ENCODE measurements around the gene CHRNA4. TPM values are rescaled to one million over a fixed set of nuclear protein-coding genes. Genes with fewer than 3 reads are reported as not detected.

CHRNA4 gene
- polyA plus RNA-seq, 1 experiment: not detected

- Histone ChIP-seq H3K9me3 (ENCODE audit: control insufficient read depth, insufficient read depth, low read length) (peaks cover 11% of the 10 kb centered on the region; the same call in 1 of the 2 replicates), H3K27ac (ENCODE audit: low read depth, low read length) (no peak overlapping the region), H3K27me3 (ENCODE audit: control insufficient read depth, insufficient read depth, low read length) (peaks cover 6% of the 10 kb centered on the region), H3K4me3 (ENCODE audit: low read depth, low read length) (no peak overlapping the region)
- ChIA-PET POLR2A (no interaction called here), CTCF (no interaction called here)
- DNase-seq (ENCODE audit: low read depth, low spot score): no peak
- TF ChIP-seq CTCF (IDR thresholded peaks at IDR 0.05; ENCODE audit: low read depth, low read length): no peak
Measured at GRCh38 chr20:63394069-63394919, 33.1 kb upstream of the CHRNA4 start.

- CTCF ChIA-PET: no interaction called here
- Histone ChIP-seq H3K27me3 (ENCODE audit: control insufficient read depth, insufficient read depth, low read length) (peaks cover 6% of the 10 kb centered on the region), H3K4me3 (ENCODE audit: low read depth, low read length) (no peak overlapping the region), H3K27ac (ENCODE audit: low read depth, low read length) (no peak overlapping the region), H3K9me3 (ENCODE audit: control insufficient read depth, insufficient read depth, low read length) (peaks cover 11% of the 10 kb centered on the region; the same call in 1 of the 2 replicates)
- DNase-seq (ENCODE audit: low read depth, low spot score): no peak
- POLR2A ChIA-PET: no interaction called here
- no peak for TF ChIP-seq CTCF (IDR thresholded peaks at IDR 0.05; ENCODE audit: low read depth, low read length)
Measured at GRCh38 chr20:63393566-63393965, 32.4 kb upstream of the CHRNA4 start.

GRCh38 chr20:63392465-63393365 lies 31.6 kb upstream of the CHRNA4 start:
- Histone ChIP-seq H3K4me3 (ENCODE audit: low read depth, low read length) (no peak overlapping the region), H3K9me3 (ENCODE audit: control insufficient read depth, insufficient read depth, low read length) (peaks cover 16% of the 10 kb centered on the region), H3K27ac (ENCODE audit: low read depth, low read length) (no peak overlapping the region), H3K27me3 (ENCODE audit: control insufficient read depth, insufficient read depth, low read length) (peaks cover 6% of the 10 kb centered on the region)
- no peak for TF ChIP-seq CTCF (IDR thresholded peaks at IDR 0.05; ENCODE audit: low read depth, low read length)
- no peak for DNase-seq (ENCODE audit: low read depth, low spot score)
- ChIA-PET POLR2A (no interaction called here), CTCF (interaction anchor here (0.6 kb wide), 1 partner anchor 11 kb away, joined by 3 read pairs; no protein-coding TSS in a partner anchor)

- no peak for DNase-seq (ENCODE audit: low read depth, low spot score)
- Histone ChIP-seq H3K27ac (ENCODE audit: low read depth, low read length) (no peak overlapping the region), H3K27me3 (ENCODE audit: control insufficient read depth, insufficient read depth, low read length) (no peaks in the 10 kb centered on the region), H3K4me3 (ENCODE audit: low read depth, low read length) (no peak overlapping the region), H3K9me3 (ENCODE audit: control insufficient read depth, insufficient read depth, low read length) (peaks cover 39% of the 10 kb centered on the region)
- ChIA-PET CTCF (no interaction called here), POLR2A (no interaction called here)
- TF ChIP-seq CTCF (IDR thresholded peaks at IDR 0.05; ENCODE audit: low read depth, low read length): no peak
Measured at GRCh38 chr20:63387917-63388316, 26.8 kb upstream of the CHRNA4 start.

GRCh38 chr20:63387393-63387792 lies 26.2 kb upstream of the CHRNA4 start:
- no peak overlapping the region for H3K4me3 ChIP-seq (ENCODE audit: low read depth, low read length)
- CTCF ChIA-PET: no interaction called here
- H3K27me3 ChIP-seq (ENCODE audit: control insufficient read depth, insufficient read depth, low read length): no peaks in the 10 kb centered on the region
- POLR2A ChIA-PET: no interaction called here
- TF ChIP-seq CTCF (IDR thresholded peaks at IDR 0.05; ENCODE audit: low read depth, low read length): no peak
- no peak for DNase-seq (ENCODE audit: low read depth, low spot score)
- H3K27ac ChIP-seq (ENCODE audit: low read depth, low read length): no peak overlapping the region
- peaks cover 39% of the 10 kb centered on the region for H3K9me3 ChIP-seq (ENCODE audit: control insufficient read depth, insufficient read depth, low read length)
